Neural progenitor cell (in vitro differentiated cells): ENCODE measurements around the gene ITGB5.

Experiments used
- EZH2 ChIP-seq: fragments of 200-600 bp; sonication (generic); IDR thresholded peaks from 2 replicates; pipeline ENCODE4 v1.6.1; 2017; ENCODE audit warnings: antibody characterized with exemption, mild to moderate bottlenecking, moderate library complexity
- EZH2phosphoT487 ChIP-seq: fragments of 200-600 bp; sonication (generic); IDR thresholded peaks from 2 replicates; pipeline ENCODE4 v1.6.1; 2017; ENCODE audit warnings: antibody characterized with exemption
- TF ChIP-seq, protein P1 (sequence below): fragments of 200-600 bp; sonication (generic); IDR thresholded peaks from 2 replicates; pipeline ENCODE4 v1.5.1; 2017; ENCODE audit warnings: antibody characterized with exemption, mild to moderate bottlenecking

DNA sequence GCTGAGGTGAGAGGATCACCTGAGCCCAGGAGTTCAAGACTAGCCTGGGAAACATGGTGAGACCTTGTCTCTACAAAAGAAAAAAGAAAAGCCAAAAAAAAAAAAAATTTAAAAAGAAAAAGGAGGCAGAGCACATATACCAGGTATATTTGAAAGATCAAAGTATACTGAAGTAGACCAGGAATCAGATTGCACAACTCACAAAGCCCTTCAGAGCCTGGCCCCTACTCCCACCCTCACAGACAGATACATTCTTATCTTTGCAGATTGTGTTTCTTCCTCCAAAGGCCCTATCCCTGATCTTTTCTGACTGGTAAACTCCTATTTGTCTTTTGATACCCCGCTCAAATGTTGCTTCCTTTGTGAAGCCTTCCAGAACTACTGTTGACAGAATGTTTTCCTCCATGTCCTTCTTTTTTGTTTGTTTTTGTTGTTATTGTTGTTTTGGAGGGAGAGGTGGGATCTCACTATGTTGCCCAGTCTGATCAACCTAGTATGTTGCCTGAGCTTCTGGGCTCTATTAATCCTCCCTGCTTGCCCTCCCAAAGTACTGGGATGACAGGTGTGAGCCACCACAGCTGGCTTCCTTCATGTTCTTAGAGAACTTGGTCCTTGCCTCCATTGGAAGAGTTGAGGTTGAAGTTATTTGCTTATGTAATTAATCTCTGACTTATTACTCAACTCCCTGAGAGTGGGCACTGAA lies 9.8 kb upstream of the ITGB5 start:
- no peak for TF ChIP-seq EZH2phosphoT487
- TF ChIP-seq, protein P1, sequence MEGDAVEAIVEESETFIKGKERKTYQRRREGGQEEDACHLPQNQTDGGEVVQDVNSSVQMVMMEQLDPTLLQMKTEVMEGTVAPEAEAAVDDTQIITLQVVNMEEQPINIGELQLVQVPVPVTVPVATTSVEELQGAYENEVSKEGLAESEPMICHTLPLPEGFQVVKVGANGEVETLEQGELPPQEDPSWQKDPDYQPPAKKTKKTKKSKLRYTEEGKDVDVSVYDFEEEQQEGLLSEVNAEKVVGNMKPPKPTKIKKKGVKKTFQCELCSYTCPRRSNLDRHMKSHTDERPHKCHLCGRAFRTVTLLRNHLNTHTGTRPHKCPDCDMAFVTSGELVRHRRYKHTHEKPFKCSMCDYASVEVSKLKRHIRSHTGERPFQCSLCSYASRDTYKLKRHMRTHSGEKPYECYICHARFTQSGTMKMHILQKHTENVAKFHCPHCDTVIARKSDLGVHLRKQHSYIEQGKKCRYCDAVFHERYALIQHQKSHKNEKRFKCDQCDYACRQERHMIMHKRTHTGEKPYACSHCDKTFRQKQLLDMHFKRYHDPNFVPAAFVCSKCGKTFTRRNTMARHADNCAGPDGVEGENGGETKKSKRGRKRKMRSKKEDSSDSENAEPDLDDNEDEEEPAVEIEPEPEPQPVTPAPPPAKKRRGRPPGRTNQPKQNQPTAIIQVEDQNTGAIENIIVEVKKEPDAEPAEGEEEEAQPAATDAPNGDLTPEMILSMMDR, result no peak
- TF ChIP-seq EZH2, result no peak
